Activated CD4-positive, alpha-beta T cell treated with anti-CD3 and anti-CD28 coated beads, Interleukin-2, amount 10 ng/mL, durations not matched to agents 7 days and 5 days (primary cell): ENCODE results near the gene REPIN1. TPM values are rescaled to one million over a fixed set of nuclear protein-coding genes. Genes with fewer than 3 reads are reported as not detected.

ENCODE experiments used
- CTCF ChIA-PET: fragments of 350-600 bp; sonication (Branson Sonifier 250); formaldehyde crosslinking; loops from one replicate; lab custom pipeline; 2021; ENCODE audit warnings: antibody characterized with exemption; lab: Charles Lee
- POLR2A ChIA-PET: fragments of 350-600 bp; sonication (Branson Sonifier 250); formaldehyde crosslinking; loops from one replicate; lab custom pipeline; 2021; ENCODE audit warnings: antibody characterized with exemption; lab: Charles Lee
- DNase-seq: peaks from one replicate; pipeline ENCODE4 v3.0.0-alpha.2; 2020
- H3K27ac Mint-ChIP-seq: one replicate; pipeline ENCODE4 v1.8.0; 2021; ENCODE audit warnings: mild to moderate bottlenecking, moderate library complexity, mixed read lengths
- H3K27me3 Mint-ChIP-seq: one replicate; pipeline ENCODE4 v1.8.0; 2021; ENCODE audit warnings: mixed read lengths
- H3K36me3 Mint-ChIP-seq: one replicate; pipeline ENCODE4 v1.8.0; 2021; ENCODE audit warnings: low read depth, mixed read lengths
- H3K4me1 Mint-ChIP-seq: one replicate; pipeline ENCODE4 v1.8.0; 2021; ENCODE audit warnings: mixed read lengths
- H3K4me3 Mint-ChIP-seq: one replicate; pipeline ENCODE4 v1.8.0; 2021; ENCODE audit warnings: mild to moderate bottlenecking, moderate library complexity, mixed read lengths
- H3K9me3 Mint-ChIP-seq: one replicate; pipeline ENCODE4 v1.8.0; 2021; ENCODE audit warnings: mixed read lengths
- total RNA-seq, 2 experiments: library from RNA; stranded (reverse); gene quantifications; one replicate each; pipeline ENCODE4 v1.2.3, GENCODE V29; 2021

Gene REPIN1
- total RNA-seq, 2 experiments from 2014 or later = 45.1 to 54.6 TPM

GRCh38 chr7:150421831-150422230, 53.2 kb downstream of the REPIN1 start:
- ChIA-PET POLR2A (no interaction called here), CTCF (interaction anchor here (0.7 to 1.5 kb wide), 7 partner anchors 11 to 92 kb away, joined by 3 to 4 read pairs (median 3); no protein-coding TSS in a partner anchor)
- Mint-ChIP-seq H3K4me3 (no peak overlapping the region), H3K27ac (no peak overlapping the region), H3K27me3 (no peaks in the 10 kb centered on the region), H3K9me3 (no peaks in the 10 kb centered on the region), H3K4me1 (peaks cover 11% of the 10 kb centered on the region), H3K36me3 (no peaks in the 10 kb centered on the region)
- DNase-seq = no peak

Other genes starting within 250 kb of the REPIN1 start
- 10 to 100 TPM; 12.8 to 14.9 TPM for gene LRRC61, start 45.5 kb upstream of the REPIN1 start, total RNA-seq
- gene ACTR3C, start 45.3 kb upstream of the REPIN1 start, total RNA-seq = 1 to 10 TPM; 5.0 to 6.1 TPM
- not detected for gene RARRES2, start 27.2 kb upstream of the REPIN1 start, total RNA-seq
- gene ZNF775, start 10.5 kb downstream of the REPIN1 start, total RNA-seq = 1 to 10 TPM; 4.2 to 4.4 TPM
- 10 to 100 TPM; 35.9 to 36.3 TPM for gene GIMAP8, start 81.8 kb downstream of the REPIN1 start, total RNA-seq
- 100 to 1,000 TPM; 239 to 244 TPM for gene GIMAP7, start 146.1 kb downstream of the REPIN1 start, total RNA-seq
- gene GIMAP4, start 198.6 kb downstream of the REPIN1 start, total RNA-seq = 100 to 1,000 TPM; 311 to 335 TPM